ENCODE results near the gene GSTA5.
"Not testable (repeated sequence)": the region's sequence is repeated elsewhere in the genome, so short reads cannot be mapped to it uniquely, and the experiment has no call there.

The GSTA5 gene

DNA sequence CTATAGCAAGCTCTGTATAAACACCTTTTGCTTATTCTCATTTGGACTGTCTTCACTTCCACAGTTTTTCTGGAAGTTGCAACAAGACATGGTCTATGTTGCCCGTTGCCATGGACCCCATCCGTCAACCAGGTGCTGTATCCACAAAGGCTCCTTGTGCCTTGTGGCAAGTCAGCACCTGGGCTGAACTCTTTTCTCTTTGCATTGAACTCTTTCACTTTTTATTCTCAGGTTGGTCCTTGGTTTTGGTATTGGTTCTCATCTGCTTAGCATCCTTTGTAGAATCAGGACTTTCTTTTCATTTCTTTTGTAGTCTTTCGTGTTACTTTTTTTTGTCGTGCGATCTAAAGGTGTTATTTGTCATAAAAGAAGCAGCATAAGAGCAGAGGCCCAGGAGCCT, 32.0 kb downstream of the GSTA5 start:
- H3K9me3 ChIP-seq = no peaks in the 10 kb centered on the region
- no peak overlapping the region for H3K4me3 ChIP-seq
- intact Hi-C loops (cut with DNase I; ENCODE audit: low total_unique reads) = no loop called here
- H3K27ac ChIP-seq = no peak overlapping the region
- no peaks in the 10 kb centered on the region for H3K27me3 ChIP-seq
- no peak for DNase-seq
- H3K4me1 ChIP-seq = no peaks in the 10 kb centered on the region
- TF ChIP-seq, protein P1, sequence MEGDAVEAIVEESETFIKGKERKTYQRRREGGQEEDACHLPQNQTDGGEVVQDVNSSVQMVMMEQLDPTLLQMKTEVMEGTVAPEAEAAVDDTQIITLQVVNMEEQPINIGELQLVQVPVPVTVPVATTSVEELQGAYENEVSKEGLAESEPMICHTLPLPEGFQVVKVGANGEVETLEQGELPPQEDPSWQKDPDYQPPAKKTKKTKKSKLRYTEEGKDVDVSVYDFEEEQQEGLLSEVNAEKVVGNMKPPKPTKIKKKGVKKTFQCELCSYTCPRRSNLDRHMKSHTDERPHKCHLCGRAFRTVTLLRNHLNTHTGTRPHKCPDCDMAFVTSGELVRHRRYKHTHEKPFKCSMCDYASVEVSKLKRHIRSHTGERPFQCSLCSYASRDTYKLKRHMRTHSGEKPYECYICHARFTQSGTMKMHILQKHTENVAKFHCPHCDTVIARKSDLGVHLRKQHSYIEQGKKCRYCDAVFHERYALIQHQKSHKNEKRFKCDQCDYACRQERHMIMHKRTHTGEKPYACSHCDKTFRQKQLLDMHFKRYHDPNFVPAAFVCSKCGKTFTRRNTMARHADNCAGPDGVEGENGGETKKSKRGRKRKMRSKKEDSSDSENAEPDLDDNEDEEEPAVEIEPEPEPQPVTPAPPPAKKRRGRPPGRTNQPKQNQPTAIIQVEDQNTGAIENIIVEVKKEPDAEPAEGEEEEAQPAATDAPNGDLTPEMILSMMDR (IDR thresholded peaks at IDR 0.05) = no peak
- no peaks in the 10 kb centered on the region for H3K36me3 ChIP-seq

DNA sequence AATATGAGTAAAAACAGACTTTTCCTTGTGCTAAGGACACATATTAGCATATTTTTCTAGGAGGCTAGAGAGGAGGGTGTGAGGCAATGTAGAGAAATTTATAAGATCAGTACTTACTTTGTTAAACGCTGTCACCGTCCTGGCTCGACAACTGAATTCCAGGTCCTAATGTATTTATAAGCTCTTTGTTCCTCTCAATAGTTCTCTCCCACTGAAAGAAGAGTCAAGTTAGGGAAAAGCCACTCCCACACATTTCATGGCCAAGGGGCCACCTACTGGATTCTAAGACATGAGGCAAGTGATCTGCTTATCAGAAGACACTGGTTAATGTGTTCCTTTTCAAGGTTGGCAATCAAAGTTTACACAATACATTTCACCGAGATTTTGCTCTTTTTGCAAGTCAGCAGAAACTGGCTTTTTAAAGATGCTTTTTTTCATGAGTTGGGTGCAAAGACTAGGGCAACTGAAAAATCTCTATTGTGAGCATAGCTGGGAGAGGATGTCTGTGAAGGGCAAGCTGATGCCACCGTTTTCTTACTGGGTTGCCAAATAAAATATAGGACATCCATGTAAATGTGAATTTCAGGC, 36.9 kb downstream of the GSTA5 start, which contains the start of gene GSTA1:
Gene GSTA1 (minus strand): TSS at position 149 of the 588 bp plus-strand sequence. CDS start 4,549 bp downstream, outside the sequence.
- intact Hi-C loops (cut with DNase I; ENCODE audit: low total_unique reads); H3K4me3 ChIP-seq; H3K27ac ChIP-seq: not testable (repeated sequence)

DNA sequence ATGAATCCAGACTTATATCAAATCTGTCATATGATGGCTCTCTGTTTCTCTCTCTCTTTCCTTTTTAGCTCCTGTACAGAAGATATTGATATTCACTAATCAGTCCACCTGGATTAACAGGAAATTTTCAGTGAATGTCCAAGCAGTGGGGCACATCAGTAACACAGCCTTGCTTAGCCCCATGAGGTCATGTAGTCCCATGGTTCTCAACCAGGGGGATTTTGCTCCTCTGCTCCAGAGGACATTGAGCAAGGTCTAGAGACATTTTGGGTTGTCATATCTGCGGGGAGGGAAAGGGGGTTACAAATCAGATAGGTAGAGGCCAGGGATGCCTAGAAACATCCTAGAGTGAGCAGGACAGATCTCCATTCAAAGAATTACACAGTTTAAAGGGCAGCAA, 37.8 kb downstream of the GSTA5 start:
- no peak overlapping the region for H3K27ac ChIP-seq

More for the DNA sequence above, 36.9 kb downstream of the GSTA5 start, which contains the start of gene GSTA1:
- H3K9me3 ChIP-seq, H3K4me1 ChIP-seq, H3K36me3 ChIP-seq, DNase-seq, H3K27me3 ChIP-seq: not testable (repeated sequence)

DNA sequence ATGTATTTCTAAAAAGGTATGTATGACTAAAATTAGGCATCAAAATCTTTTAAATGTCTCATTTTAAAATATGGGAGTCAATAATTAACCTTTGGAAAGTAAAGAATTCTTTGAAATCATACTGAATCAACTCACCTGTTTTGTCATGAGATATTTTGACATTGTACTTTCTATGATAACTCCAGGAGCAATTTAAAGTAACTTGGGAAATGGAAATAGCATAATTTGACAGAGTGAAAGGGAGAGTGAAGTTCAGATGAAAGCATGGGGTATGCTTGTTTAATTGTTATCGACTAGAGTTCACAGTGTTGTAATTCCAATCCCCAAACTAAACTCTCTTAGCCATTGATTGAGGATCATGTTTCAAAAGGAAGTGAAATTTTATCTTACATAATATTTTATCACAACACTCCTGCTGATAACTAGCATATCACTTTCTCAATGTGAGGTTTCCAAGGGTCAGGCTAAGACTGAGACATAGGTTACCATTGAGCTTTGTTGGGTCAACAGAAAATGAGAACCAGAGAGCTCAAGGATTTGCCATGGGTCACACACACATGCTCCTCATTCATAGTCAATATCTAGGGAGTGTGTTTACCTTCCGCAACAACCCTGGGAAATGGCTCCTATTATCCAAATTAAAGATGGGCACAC, 39.3 kb downstream of the GSTA5 start:
- H3K36me3 ChIP-seq = no peaks in the 10 kb centered on the region
- TF ChIP-seq, protein P1 (IDR thresholded peaks at IDR 0.05) = no peak
- intact Hi-C loops (cut with DNase I; ENCODE audit: low total_unique reads) = no loop called here
- no peaks in the 10 kb centered on the region for H3K9me3 ChIP-seq
- no peak overlapping the region for H3K4me3 ChIP-seq
- DNase-seq = no peak
- H3K27ac ChIP-seq = no peak overlapping the region
- H3K27me3 ChIP-seq = no peaks in the 10 kb centered on the region
- H3K4me1 ChIP-seq = peaks cover 0 to 10% (median 0%) of the 10 kb centered on the region in 4 donors

More for the DNA sequence above, 37.8 kb downstream of the GSTA5 start:
- TF ChIP-seq, protein P1 (IDR thresholded peaks at IDR 0.05) = no peak
- peaks cover 0 to 10% (median 0%) of the 10 kb centered on the region in 4 donors for H3K4me1 ChIP-seq
- DNase-seq = no peak
- H3K27me3 ChIP-seq = no peaks in the 10 kb centered on the region
- H3K36me3 ChIP-seq = no peaks in the 10 kb centered on the region
- no peak overlapping the region for H3K4me3 ChIP-seq
- intact Hi-C loops (cut with DNase I; ENCODE audit: low total_unique reads) = no loop called here
- H3K9me3 ChIP-seq = no peaks in the 10 kb centered on the region

DNA sequence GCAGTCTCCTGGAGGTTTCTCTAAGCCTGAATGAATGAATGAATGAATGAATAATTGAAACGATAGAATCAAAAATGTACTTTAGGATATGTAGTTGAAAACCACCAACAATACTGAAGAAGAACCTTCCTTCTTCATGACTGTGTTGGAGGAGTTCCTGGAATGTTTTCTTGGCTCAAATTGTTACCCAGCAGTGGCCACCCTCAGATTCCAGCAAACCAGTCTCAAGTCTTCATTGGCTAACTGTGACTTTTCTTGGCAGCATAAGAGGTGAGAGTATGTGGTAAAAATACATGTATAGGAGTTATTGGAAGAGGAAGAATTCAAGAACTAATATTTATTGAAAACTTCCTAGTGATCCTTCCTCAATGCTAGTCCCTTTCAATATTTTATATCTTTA, 41.3 kb downstream of the GSTA5 start:
- H3K36me3 ChIP-seq; H3K9me3 ChIP-seq; H3K27me3 ChIP-seq; H3K4me1 ChIP-seq; intact Hi-C loops (cut with DNase I; ENCODE audit: low total_unique reads); H3K27ac ChIP-seq; H3K4me3 ChIP-seq; DNase-seq: not testable (repeated sequence)

DNA sequence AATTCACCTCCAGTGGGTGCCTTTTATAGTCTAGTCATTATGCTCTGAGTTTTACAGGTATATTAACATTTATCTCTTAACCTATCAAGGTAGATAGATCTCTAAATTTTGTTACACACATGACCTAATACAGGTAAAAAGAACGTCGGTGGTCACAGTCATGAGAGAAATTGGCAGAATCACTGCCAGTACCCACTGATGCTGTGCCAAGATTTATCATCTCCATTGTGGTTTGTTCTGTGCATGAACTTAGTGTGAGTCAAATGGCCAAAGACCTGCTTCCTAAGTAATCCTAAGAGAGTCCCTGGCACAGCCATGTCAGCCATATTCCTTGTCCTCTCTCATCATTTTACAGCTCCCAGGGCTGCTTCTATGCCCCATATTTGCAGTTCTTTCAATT, 46.2 kb downstream of the GSTA5 start:
- H3K27ac ChIP-seq; H3K4me3 ChIP-seq; H3K27me3 ChIP-seq; DNase-seq; H3K9me3 ChIP-seq; H3K36me3 ChIP-seq; intact Hi-C loops (cut with DNase I; ENCODE audit: low total_unique reads): not testable (repeated sequence)
- H3K4me1 ChIP-seq = peaks cover 0 to 16% (median 0%) of the 10 kb centered on the region in 4 donors

DNA sequence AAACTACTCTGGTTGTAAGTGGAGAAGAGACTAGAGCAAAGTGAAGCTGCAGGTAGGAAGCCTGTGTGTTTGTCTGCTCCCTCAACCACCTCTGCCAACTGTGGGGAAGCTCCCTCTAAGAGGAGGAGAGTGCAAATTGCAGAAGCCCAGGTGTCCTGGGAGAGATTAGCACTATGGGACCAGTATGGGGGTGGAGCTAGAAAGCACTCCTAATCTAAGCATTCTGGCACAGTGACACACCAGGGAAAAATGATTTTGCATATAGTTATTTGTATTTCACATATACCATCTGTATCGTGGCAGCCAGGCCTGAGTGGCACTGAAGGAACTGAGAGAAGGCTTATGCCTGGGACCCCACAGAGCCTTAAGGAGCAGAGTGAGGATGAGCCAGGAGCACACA, 49.8 kb downstream of the GSTA5 start:
- H3K4me3 ChIP-seq = no peak overlapping the region
- intact Hi-C loops (cut with DNase I; ENCODE audit: low total_unique reads) = no loop called here
- no peak overlapping the region for H3K27ac ChIP-seq
- TF ChIP-seq, protein P1 (IDR thresholded peaks at IDR 0.05) = no peak
- H3K36me3 ChIP-seq = no peaks in the 10 kb centered on the region
- H3K4me1 ChIP-seq = peaks cover 0 to 12% (median 0%) of the 10 kb centered on the region in 4 donors
- H3K9me3 ChIP-seq = no peaks in the 10 kb centered on the region
- H3K27me3 ChIP-seq = no peaks in the 10 kb centered on the region
- DNase-seq = no peak

DNA sequence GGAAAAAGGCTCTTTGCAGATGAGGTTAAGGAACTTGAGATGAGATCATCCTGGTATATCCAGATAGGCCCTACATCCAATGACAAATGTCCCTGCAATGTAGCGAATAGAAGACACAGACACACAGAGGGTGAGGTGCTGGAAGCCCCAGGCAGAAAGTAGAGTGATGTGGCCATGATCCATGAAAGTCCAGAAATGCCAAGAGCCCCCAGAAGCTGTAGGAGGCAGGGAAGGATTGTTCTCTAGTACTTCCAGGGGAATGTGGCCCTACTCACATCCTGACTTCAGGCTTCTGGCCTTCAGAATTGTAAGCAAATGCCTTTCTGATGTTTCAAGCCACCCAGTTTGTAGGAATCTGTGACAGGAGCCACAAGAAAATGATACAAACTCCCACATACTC, 51.0 kb downstream of the GSTA5 start:
- DNase-seq; H3K36me3 ChIP-seq; intact Hi-C loops (cut with DNase I; ENCODE audit: low total_unique reads); H3K27me3 ChIP-seq; H3K4me3 ChIP-seq; H3K9me3 ChIP-seq: not testable (repeated sequence)
- Histone ChIP-seq H3K4me1 (peaks cover 0 to 12% (median 0%) of the 10 kb centered on the region in 4 donors), H3K27ac (peak overlapping the region in 1 of 2 donors; percentile 25)
